ENCODE data around the gene ONECUT1. TPM values are rescaled to one million over a fixed set of nuclear protein-coding genes. Genes with fewer than 3 reads are reported as not detected.
A peak's percentile ranks its signal among the peaks of the same experiment; 100 is the strongest.

The ONECUT1 gene
- total RNA-seq, 2 donors from 2014 or later = 1.8 to 5.3 TPM

DNA sequence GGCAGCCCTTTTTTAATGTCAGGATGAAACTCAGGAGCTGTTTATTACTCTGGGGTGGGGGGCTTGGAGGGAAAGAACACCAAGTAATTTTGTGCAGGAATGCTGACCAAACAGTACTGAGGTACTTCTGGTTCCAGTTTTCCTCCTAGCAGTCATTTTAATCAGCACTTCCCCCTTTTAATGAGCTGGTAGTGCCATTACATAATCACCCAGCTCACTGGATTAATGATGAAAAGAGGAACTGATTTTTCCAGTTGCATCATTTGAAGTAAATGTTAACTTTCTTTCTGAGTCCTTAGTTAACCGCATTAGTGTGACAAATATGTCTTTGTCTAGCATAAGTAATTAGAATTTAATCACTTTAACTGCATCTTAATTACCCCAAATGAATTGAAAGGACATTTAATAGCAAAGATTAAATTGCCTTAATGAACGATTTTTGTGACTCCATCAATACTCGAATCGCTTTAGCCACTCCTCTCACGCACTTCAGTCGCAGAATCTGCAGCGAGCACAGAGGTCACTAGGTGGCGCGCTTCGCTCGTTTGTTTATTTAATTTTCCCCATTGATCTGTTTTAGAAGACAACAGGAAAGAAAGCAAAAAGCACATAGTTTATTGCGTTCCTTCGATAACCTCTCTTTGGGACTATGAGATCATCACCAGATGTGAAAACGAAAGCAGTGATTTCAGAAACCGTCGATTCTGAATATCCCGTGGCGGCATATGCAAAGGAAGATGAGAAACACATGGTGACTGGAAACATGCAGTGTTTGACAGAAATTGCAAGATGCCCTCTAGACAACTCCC lies 9.8 kb downstream of the ONECUT1 start:
- no peak overlapping the region for H3K4me3 ChIP-seq (ENCODE audit: low read length)
- no peak overlapping the region for H3K4me3 Mint-ChIP-seq
- no peak overlapping the region for H3K9ac ChIP-seq (ENCODE audit: extremely low read depth, low read length, poor library complexity, severe bottlenecking)
- no peaks in the 10 kb centered on the region for H3K36me3 Mint-ChIP-seq (ENCODE audit: low read depth)
- no peaks in the 10 kb centered on the region for H3K9me3 Mint-ChIP-seq
- WGBS, 2 experiments (ENCODE audit: insufficient coverage in 1 of 2, insufficient read length in 1 of 2) = 11 to 14% methylated on average over 12 to 18 of the region's 18 CpGs
- H3K27me3 ChIP-seq (ENCODE audit: control insufficient read depth, insufficient read depth, low read length, poor library complexity, severe bottlenecking) = peaks cover 48% of the 10 kb centered on the region
- peaks cover 45% of the 10 kb centered on the region for H3K27me3 Mint-ChIP-seq (ENCODE audit: insufficient read depth)
- peaks cover 6% of the 10 kb centered on the region for H3K4me1 ChIP-seq (ENCODE audit: control insufficient read depth, insufficient read depth, low read length)
- H3K27ac Mint-ChIP-seq = no peak overlapping the region
- TF ChIP-seq, protein P1, sequence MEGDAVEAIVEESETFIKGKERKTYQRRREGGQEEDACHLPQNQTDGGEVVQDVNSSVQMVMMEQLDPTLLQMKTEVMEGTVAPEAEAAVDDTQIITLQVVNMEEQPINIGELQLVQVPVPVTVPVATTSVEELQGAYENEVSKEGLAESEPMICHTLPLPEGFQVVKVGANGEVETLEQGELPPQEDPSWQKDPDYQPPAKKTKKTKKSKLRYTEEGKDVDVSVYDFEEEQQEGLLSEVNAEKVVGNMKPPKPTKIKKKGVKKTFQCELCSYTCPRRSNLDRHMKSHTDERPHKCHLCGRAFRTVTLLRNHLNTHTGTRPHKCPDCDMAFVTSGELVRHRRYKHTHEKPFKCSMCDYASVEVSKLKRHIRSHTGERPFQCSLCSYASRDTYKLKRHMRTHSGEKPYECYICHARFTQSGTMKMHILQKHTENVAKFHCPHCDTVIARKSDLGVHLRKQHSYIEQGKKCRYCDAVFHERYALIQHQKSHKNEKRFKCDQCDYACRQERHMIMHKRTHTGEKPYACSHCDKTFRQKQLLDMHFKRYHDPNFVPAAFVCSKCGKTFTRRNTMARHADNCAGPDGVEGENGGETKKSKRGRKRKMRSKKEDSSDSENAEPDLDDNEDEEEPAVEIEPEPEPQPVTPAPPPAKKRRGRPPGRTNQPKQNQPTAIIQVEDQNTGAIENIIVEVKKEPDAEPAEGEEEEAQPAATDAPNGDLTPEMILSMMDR (conservative IDR thresholded peaks at IDR 0.05) = peak; percentile 96
- H3K36me3 ChIP-seq (ENCODE audit: control insufficient read depth, insufficient read depth, low read length) = no peaks in the 10 kb centered on the region
- H3K27ac ChIP-seq (ENCODE audit: low read depth, low read length) = no peak overlapping the region
- peak; percentile 90 for DNase-seq
- H3K4me1 Mint-ChIP-seq = peaks cover 16% of the 10 kb centered on the region
- no peaks in the 10 kb centered on the region for H3K9me3 ChIP-seq (ENCODE audit: control insufficient read depth, low read length)

DNA sequence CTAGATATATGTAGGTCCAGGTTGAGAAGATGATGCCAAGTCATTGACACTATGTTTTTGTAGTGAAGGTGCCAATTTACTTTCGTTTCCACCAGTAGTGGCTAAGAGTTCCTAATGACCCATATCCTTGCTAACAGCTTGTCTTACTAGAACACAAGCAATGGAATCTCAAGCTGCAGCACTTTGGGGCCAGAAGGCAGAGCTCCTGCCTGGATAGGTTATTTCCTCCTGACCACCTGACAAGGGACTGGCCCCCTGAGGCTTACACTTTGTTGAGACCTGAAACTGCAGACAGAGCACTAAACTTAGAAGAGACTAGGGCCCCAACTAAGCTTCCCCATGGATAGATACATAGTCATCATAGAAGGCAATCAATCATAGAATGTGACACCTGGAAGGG lies 11.7 kb downstream of the ONECUT1 start:
- H3K4me3 Mint-ChIP-seq = no peak overlapping the region
- no peaks in the 10 kb centered on the region for H3K36me3 ChIP-seq (ENCODE audit: control insufficient read depth, insufficient read depth, low read length)
- no peak overlapping the region for H3K27ac ChIP-seq (ENCODE audit: low read depth, low read length)
- H3K27me3 ChIP-seq (ENCODE audit: control insufficient read depth, insufficient read depth, low read length, poor library complexity, severe bottlenecking) = peaks cover 28% of the 10 kb centered on the region
- no peaks in the 10 kb centered on the region for H3K4me1 ChIP-seq (ENCODE audit: control insufficient read depth, insufficient read depth, low read length)
- no peaks in the 10 kb centered on the region for H3K9me3 Mint-ChIP-seq
- WGBS, 2 experiments (ENCODE audit: insufficient coverage in 1 of 2, insufficient read length in 1 of 2) = 73% methylated on average over 1 of the region's 1 CpG; no CpG with 5 or more reads in 1 of the 2 experiments
- peaks cover 11% of the 10 kb centered on the region for H3K4me1 Mint-ChIP-seq
- no peaks in the 10 kb centered on the region for H3K9me3 ChIP-seq (ENCODE audit: control insufficient read depth, low read length)
- H3K9ac ChIP-seq (ENCODE audit: extremely low read depth, low read length, poor library complexity, severe bottlenecking) = no peak overlapping the region
- H3K27ac Mint-ChIP-seq = no peak overlapping the region
- H3K36me3 Mint-ChIP-seq (ENCODE audit: low read depth) = no peaks in the 10 kb centered on the region
- H3K4me3 ChIP-seq (ENCODE audit: low read length) = no peak overlapping the region
- DNase-seq = no peak
- peaks cover 26% of the 10 kb centered on the region for H3K27me3 Mint-ChIP-seq (ENCODE audit: insufficient read depth)
- TF ChIP-seq, protein P1 (conservative IDR thresholded peaks at IDR 0.05) = no peak

DNA sequence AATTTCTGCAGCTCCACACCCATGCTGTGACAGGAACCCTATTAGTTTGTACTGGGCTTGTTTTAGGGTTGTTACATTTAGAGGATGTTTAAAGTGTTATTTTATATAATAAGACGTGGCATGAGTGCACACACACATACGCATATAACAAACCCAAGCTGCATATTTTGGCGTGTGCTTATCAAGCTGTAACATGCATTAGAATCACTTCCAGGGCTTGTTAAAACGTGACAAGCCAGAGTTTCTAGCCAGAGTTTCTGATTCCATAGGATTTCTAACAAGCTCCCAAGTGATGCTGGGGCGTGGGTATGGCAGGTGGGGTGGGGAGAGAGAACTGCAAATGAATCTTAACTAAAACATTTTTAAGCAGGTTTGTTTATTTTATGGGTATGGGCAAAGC lies 17.4 kb downstream of the ONECUT1 start:
- Histone ChIP-seq H3K27me3 (ENCODE audit: control insufficient read depth, insufficient read depth, low read length, poor library complexity, severe bottlenecking) (no peaks in the 10 kb centered on the region), H3K4me3 (ENCODE audit: low read length) (no peak overlapping the region), H3K9me3 (ENCODE audit: control insufficient read depth, low read length) (no peaks in the 10 kb centered on the region), H3K4me1 (ENCODE audit: control insufficient read depth, insufficient read depth, low read length) (no peaks in the 10 kb centered on the region), H3K9ac (ENCODE audit: extremely low read depth, low read length, poor library complexity, severe bottlenecking) (no peak overlapping the region), H3K36me3 (ENCODE audit: control insufficient read depth, insufficient read depth, low read length) (no peaks in the 10 kb centered on the region), H3K27ac (ENCODE audit: low read depth, low read length) (no peak overlapping the region)
- 79% methylated on average over 3 to 5 of the region's 5 CpGs for WGBS, 2 experiments (ENCODE audit: insufficient coverage in 1 of 2, insufficient read length in 1 of 2)
- no peaks in the 10 kb centered on the region for H3K27me3 Mint-ChIP-seq (ENCODE audit: insufficient read depth)
- TF ChIP-seq, protein P1 (conservative IDR thresholded peaks at IDR 0.05) = no peak
- no peaks in the 10 kb centered on the region for H3K9me3 Mint-ChIP-seq
- H3K4me3 Mint-ChIP-seq = no peak overlapping the region
- no peak overlapping the region for H3K27ac Mint-ChIP-seq
- no peaks in the 10 kb centered on the region for H3K4me1 Mint-ChIP-seq
- no peaks in the 10 kb centered on the region for H3K36me3 Mint-ChIP-seq (ENCODE audit: low read depth)
- peak; percentile 7 for DNase-seq
